CD14-positive monocyte (primary cell): ENCODE data around the gene UBE2G2. TPM values are rescaled to one million over a fixed set of nuclear protein-coding genes. Genes with fewer than 3 reads are reported as not detected.

Experiments
- DNase-seq, 3 donors: peaks; one replicate each; pipeline ENCODE4 v3.0.0-alpha.2; 2011 to 2022
- H2AFZ ChIP-seq: 2 replicates; pipeline ENCODE4 v1.6.0; 2012; ENCODE audit warnings: mild to moderate bottlenecking, low read depth, low read length, inconsistent platforms; ENCODE audit not compliant: insufficient read depth, poor library complexity, severe bottlenecking
- H3K27ac ChIP-seq, 2 donors: 1 replicate in 1 of 2; 2 replicates in 1 of 2; pipeline ENCODE4 v1.5.1; 2012 to 2013; ENCODE audit warnings: low read length in 2 of 2, control low read depth in 1 of 2, inconsistent platforms in 1 of 2, low read depth in 1 of 2, mild to moderate bottlenecking in 1 of 2
- H3K27me3 ChIP-seq, 2 donors: one replicate each; pipeline versions ENCODE4 v1.6.0 to v1.6.1; 2011 to 2013; ENCODE audit warnings: low read length in 2 of 2; ENCODE audit not compliant: control insufficient read depth in 2 of 2, insufficient read depth in 2 of 2
- H3K36me3 ChIP-seq, 2 donors: replicated peaks in 1 of 2; 1 replicate in 1 of 2; 2 replicates in 1 of 2; pipeline versions ENCODE4 v1.5.1 to v1.6.1; 2012 to 2013; ENCODE audit warnings: low read length in 2 of 2, control low read depth in 1 of 2, inconsistent platforms in 1 of 2, mild to moderate bottlenecking in 1 of 2; ENCODE audit not compliant: insufficient read depth in 2 of 2, control insufficient read depth in 1 of 2
- H3K4me1 ChIP-seq, 2 donors: 1 replicate in 1 of 2; 2 replicates in 1 of 2; pipeline versions ENCODE4 v1.5.1 to v1.6.1; 2012 to 2013; ENCODE audit warnings: low read length in 2 of 2, control low read depth in 1 of 2, inconsistent platforms in 1 of 2, mild to moderate bottlenecking in 1 of 2, moderate library complexity in 1 of 2; ENCODE audit not compliant: insufficient read depth in 2 of 2, control insufficient read depth in 1 of 2
- H3K4me2 ChIP-seq: replicated peaks from 2 replicates; pipeline ENCODE3; 2012; ENCODE audit warnings: low read length, moderate library complexity, mild to moderate bottlenecking; ENCODE audit not compliant: poor library complexity, severe bottlenecking; ENCODE audit errors: extremely low read depth
- H3K4me3 ChIP-seq, 3 experiments: fragments of 200-600 bp in 1 of 3; sonication (generic) in 1 of 3; replicated peaks in 1 of 3; 1 replicate in 2 of 3; 2 replicates in 1 of 3; pipeline ENCODE4 v1.5.1; 2011 to 2013; ENCODE audit warnings: low read length in 3 of 3, mild to moderate bottlenecking in 3 of 3, control low read depth in 2 of 3, low read depth in 2 of 3, inconsistent platforms in 1 of 3, moderate library complexity in 1 of 3
- H3K79me2 ChIP-seq: 2 replicates; pipeline ENCODE4 v1.6.0; 2012; ENCODE audit warnings: mild to moderate bottlenecking, control low read depth, inconsistent platforms, low read length, moderate library complexity; ENCODE audit not compliant: insufficient read depth
- H3K9ac ChIP-seq: 2 replicates; pipeline ENCODE4 v1.6.0; 2017; ENCODE audit warnings: low read length, mild to moderate bottlenecking; ENCODE audit not compliant: insufficient read depth, poor library complexity, severe bottlenecking
- H3K9me3 ChIP-seq, 2 donors: replicated peaks in 1 of 2; 1 replicate in 1 of 2; 2 replicates in 1 of 2; pipeline versions ENCODE4 v1.5.1 to v1.6.1; 2012 to 2013; ENCODE audit warnings: low read length in 2 of 2, control low read depth in 1 of 2; ENCODE audit not compliant: control insufficient read depth in 1 of 2, insufficient read depth in 1 of 2
- H4K20me1 ChIP-seq: 2 replicates; pipeline ENCODE4 v1.6.0; 2012; ENCODE audit warnings: mild to moderate bottlenecking, low read length, control low read depth, moderate library complexity; ENCODE audit not compliant: insufficient read depth
- H3K27ac Mint-ChIP-seq, 7 donors: one replicate each; pipeline ENCODE4 v1.8.0; 2020; ENCODE audit warnings: mild to moderate bottlenecking in 7 of 7, mixed read lengths in 7 of 7, moderate library complexity in 6 of 7, inconsistent platforms in 2 of 7
- H3K27me3 Mint-ChIP-seq, 3 donors: one replicate each; pipeline ENCODE4 v1.8.0; 2021 to 2022; ENCODE audit warnings: low read depth in 3 of 3, mild to moderate bottlenecking in 3 of 3, mixed read lengths in 3 of 3, moderate library complexity in 3 of 3, inconsistent platforms in 1 of 3
- H3K36me3 Mint-ChIP-seq, 2 donors: one replicate each; pipeline ENCODE4 v1.8.0; 2020; ENCODE audit warnings: mixed read lengths in 2 of 2, inconsistent platforms in 1 of 2, mild to moderate bottlenecking in 1 of 2
- H3K4me1 Mint-ChIP-seq: one replicate; pipeline ENCODE4 v1.8.0; 2020; ENCODE audit warnings: mild to moderate bottlenecking, mixed read lengths
- H3K4me3 Mint-ChIP-seq, 2 donors: one replicate each; pipeline ENCODE4 v1.8.0; 2020; ENCODE audit warnings: mild to moderate bottlenecking in 2 of 2, mixed read lengths in 2 of 2, moderate library complexity in 1 of 2
- H3K9me3 Mint-ChIP-seq, 7 donors: one replicate each; pipeline ENCODE4 v1.8.0; 2020 to 2022; ENCODE audit warnings: mixed read lengths in 7 of 7, mild to moderate bottlenecking in 6 of 7, moderate library complexity in 6 of 7, inconsistent platforms in 2 of 7
- CTCF ChIP-seq: fragments of 200-600 bp; IDR thresholded peaks from one replicate; pipeline ENCODE4 v1.8.0; 2022; ENCODE audit warnings: antibody characterized with exemption, mild to moderate bottlenecking
- whole genome bisulfite sequencing: methylation state at CpG from one replicate; pipeline ENCODE4 v1.1.5; 2013; ENCODE audit warnings: missing lambda C conversion rate; ENCODE audit not compliant: insufficient coverage; 5-methylcytosine and 5-hydroxymethylcytosine counted together
- intact Hi-C, 2 donors: fragments of 100-400 bp; cut with micrococcal nuclease; formaldehyde crosslinking; loops; one replicate each; pipeline versions ENCODE4 v1.15.0 to v1.15.1; 2023
- polyA plus RNA-seq, 3 donors: library from polyadenylated mRNA; depleted of rRNA in 1 of 3; unstranded in 2 of 3; stranded (reverse) in 1 of 3; fragments of 300-500 nt in 2 of 3; fragments of >200 nt in 1 of 3; fragmentation: Illumina TruSeq in 2 of 3; gene quantifications; 1 replicate in 2 of 3; 2 replicates in 1 of 3; pipeline ENCODE4 v1.2.3, GENCODE V29; 2012 to 2021

UBE2G2 gene
- polyA plus RNA-seq, 3 donors: 22.5 to 123 (median 31.0) TPM

GRCh38 chr21:44767834-44768831 is 33.5 kb downstream of the UBE2G2 start:
- Histone ChIP-seq H3K27me3 (no peaks in the 10 kb centered on the region), H3K4me3 (no peak overlapping the region), H2AFZ (no peak overlapping the region), H3K9ac (no peak overlapping the region), H4K20me1 (no peaks in the 10 kb centered on the region), H3K27ac (no peak overlapping the region), H3K9me3 (no peaks in the 10 kb centered on the region), H3K4me2 (no peak overlapping the region), H3K4me1 (no peaks in the 10 kb centered on the region), H3K79me2 (no peaks in the 10 kb centered on the region), H3K36me3 (peaks cover 34 to 42% of the 10 kb centered on the region in 2 donors)
- Mint-ChIP-seq H3K4me3 (no peak overlapping the region), H3K27me3 (peaks cover 0 to 3% (median 2%) of the 10 kb centered on the region in 3 donors), H3K36me3 (peaks cover 44 to 47% of the 10 kb centered on the region in 2 donors), H3K27ac (peak overlapping the region in 1 of 7 donors; percentile 13), H3K4me1 (peaks cover 3% of the 10 kb centered on the region), H3K9me3 (no peaks in the 10 kb centered on the region)
- WGBS: 97% methylated on average over 28 of the region's 30 CpGs
- DNase-seq: no peak
- intact Hi-C loops: no loop called here
- no peak for TF ChIP-seq CTCF

GRCh38 chr21:44766818-44767354 is 34.7 kb downstream of the UBE2G2 start:
- Mint-ChIP-seq H3K4me1 (peaks cover 3% of the 10 kb centered on the region), H3K27me3 (peaks cover 0 to 3% (median 2%) of the 10 kb centered on the region in 3 donors), H3K9me3 (no peaks in the 10 kb centered on the region), H3K27ac (peak overlapping the region in 1 of 7 donors; percentile 25), H3K36me3 (peaks cover 31 to 35% of the 10 kb centered on the region in 2 donors), H3K4me3 (no peak overlapping the region)
- H3K9ac ChIP-seq: no peak overlapping the region
- H3K4me2 ChIP-seq: no peak overlapping the region
- H2AFZ ChIP-seq: no peak overlapping the region
- DNase-seq: no peak
- H4K20me1 ChIP-seq: no peaks in the 10 kb centered on the region
- no peaks in the 10 kb centered on the region for H3K27me3 ChIP-seq
- H3K36me3 ChIP-seq: peaks cover 24 to 29% of the 10 kb centered on the region in 2 donors
- no peaks in the 10 kb centered on the region for H3K4me1 ChIP-seq
- H3K27ac ChIP-seq: no peak overlapping the region
- intact Hi-C loops: no loop called here
- H3K4me3 ChIP-seq: no peak overlapping the region
- no peaks in the 10 kb centered on the region for H3K9me3 ChIP-seq
- WGBS: 54% methylated on average over 10 of the region's 11 CpGs
- no peaks in the 10 kb centered on the region for H3K79me2 ChIP-seq
- no peak for TF ChIP-seq CTCF
